SK-MEL-5 (cell line): ENCODE measurements around the gene CNPY1. TPM values are rescaled to one million over a fixed set of nuclear protein-coding genes. Genes with fewer than 3 reads are reported as not detected.
"Not testable (repeated sequence)": the region's sequence is repeated elsewhere in the genome, so short reads cannot be mapped to it uniquely, and the experiment has no call there.

ENCODE experiments used
- DNase-seq: peaks from one replicate; pipeline ENCODE4 v3.0.0-alpha.2; 2016; ENCODE audit warnings: low read depth, low spot score
- in situ Hi-C: cut with HindIII; loops from 2 replicates; pipeline ENCODE4 v1.10.0; 2016; ENCODE audit warnings: low sequenced_read_pairs, high pct_unique_total_duplicates, low pct_unique_long_range_greater_than_20kb
- total RNA-seq: library from RNA; depleted of rRNA; stranded (reverse); fragments of >200 nt; shearing (Covaris generic); gene quantifications from 2 replicates; pipeline ENCODE4 v1.2.3, GENCODE V29; 2014

CNPY1 gene
- total RNA-seq, 1 experiment from 2014 or later = not detected

DNA sequence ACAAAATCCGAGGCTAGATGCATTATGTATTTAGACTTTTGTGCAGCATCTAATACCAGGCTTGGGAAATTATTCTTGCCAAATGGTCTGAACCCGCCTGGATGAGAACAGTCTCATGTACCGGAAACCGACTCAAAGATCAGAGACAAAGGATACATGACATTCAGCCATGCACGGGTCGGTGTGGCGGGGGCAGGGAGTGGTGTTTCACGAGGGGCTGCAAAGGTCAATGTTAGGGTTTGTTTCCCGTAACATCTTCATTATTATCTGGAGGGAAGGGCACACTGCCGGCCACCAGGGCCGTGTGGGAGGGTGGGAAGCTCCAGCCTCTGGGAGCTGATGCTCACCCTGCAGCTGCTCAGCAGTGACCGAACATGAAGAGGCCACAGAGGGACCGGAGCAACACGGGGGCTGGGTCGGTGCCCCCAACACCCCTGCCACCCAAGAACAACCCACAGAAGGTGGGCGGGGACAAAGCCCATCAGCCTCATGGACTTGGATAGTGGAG lies 23.1 kb downstream of the CNPY1 start:
- no peak for DNase-seq
- in situ Hi-C loops = no loop called here

DNA sequence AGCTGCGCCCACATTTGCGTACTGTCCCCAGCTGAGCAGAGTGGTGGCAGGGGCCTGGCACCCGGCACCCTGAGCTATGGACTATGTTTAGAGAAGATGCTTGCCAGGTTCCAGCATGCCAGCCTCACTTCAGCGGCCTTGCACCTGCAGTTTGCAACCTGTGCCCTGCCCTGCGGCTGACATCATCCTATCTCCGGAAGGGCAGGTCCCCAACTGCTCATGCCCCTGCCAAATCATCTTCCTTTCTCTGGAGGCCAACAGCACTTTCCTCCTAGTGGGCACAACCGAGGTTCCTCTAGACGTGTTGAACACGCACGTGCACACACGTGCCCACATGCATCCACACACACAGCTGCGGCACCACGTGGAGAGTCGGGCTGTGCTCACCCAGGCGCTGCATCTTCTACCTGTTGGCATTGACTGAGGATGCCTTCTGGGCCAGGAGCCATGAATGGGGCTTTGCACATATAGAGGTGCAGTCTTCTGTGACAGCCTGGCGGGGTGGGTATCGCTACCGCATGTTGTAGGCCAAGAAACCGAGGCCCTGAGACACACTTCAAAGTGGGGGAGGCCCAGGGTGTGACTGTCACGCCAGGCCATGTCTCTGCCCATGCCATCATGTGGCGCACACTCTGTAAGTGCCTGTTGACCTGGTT lies 24.5 kb downstream of the CNPY1 start:
- no peak for DNase-seq
- in situ Hi-C loops = no loop called here

DNA sequence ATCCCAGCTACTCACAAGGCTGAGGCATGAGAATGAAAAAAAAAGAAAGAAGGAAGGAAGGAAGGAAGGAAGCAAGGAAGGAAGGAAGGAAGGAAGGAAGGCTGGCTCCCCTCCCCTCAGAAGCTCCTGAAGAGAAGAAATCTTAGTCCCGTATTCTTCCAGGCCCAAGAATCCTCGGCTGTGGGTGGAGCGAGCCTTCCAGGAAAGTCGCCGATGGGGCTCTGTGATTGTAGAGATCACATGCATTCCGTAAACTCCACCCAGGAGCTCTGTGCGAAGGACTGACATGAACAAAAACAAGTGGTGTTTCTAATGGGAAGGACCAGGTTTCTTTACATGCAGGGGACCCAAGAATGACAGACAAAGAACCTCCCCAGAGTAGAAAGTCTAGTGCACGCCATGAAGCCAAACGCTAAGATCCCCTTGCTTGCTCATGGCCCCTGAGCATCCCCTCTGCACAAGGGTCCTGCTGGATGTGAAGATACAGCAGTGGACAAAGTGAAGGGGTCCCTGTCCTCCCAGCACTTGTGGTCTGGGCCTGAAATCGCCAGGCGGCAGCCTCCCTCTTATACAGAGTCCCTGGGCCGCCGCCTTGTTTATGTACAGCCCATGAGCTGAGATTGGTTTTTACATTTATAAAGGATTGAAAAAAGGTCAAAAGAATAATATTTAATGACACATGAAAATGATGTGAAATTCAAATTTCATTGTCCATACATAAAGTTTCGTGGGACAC lies 25.2 kb downstream of the CNPY1 start:
- in situ Hi-C loops = no loop called here

DNA sequence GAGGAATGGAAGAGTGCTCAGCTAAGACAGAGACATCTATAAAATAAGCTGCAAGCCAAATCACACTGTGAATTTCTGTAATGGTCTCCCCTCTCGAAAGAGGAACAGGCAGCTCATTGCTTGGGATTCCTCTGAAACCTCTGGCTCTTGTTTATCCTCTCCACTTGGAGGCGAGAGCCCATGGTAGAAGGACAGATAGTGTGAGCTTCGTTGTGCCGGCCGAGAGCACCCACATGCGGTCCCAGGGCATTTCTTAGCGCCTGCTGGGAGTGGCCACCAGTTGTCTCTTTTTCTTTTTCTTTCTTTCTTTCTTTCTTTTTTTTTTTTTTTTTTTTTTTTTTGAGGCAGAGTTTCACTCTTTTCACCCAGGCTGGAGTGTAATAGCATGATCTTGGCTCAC lies 26.2 kb downstream of the CNPY1 start:
- in situ Hi-C loops = no loop called here
- DNase-seq = no peak

More for the DNA sequence above, 25.2 kb downstream of the CNPY1 start:
- DNase-seq = no peak

DNA sequence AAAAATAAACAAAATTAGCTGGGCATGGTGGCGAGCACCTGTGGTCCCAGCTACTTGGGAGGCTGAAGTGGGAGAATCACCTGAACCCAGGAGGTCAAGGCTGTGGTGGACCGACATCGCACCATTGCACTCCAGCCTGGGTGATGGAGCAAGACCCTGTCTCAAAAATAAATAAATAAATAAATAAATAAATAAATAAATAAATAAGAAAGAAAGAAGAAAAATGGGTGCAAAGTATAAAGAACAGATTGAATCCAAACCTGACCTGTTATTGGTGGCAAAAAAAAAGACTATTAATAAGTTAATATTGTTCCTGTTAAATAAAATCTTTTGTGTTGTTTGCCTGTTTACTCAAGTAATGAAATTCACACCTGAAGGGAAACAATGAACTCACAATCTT lies 27.0 kb downstream of the CNPY1 start:
- DNase-seq, in situ Hi-C loops: not testable (repeated sequence)

DNA sequence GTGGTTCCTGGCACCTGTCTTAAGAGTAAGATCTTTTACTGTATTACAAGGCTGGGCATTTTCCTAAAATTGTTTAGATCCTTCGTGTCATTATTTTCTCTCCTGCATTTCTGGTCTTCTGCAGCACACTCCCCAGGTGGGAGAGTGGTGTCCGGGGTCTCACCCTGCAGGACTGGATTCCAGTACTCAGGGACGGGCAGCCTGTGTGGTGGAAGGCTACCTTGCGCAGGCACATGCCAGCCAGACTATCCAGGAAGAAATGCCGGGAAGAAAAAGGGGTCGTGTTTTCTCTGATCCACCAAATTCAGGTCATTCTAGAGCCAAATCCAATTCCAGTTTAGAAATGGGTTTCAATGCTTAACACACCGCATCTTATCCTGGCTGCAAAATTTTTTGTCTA lies 27.7 kb downstream of the CNPY1 start:
- in situ Hi-C loops = no loop called here
- DNase-seq = no peak

DNA sequence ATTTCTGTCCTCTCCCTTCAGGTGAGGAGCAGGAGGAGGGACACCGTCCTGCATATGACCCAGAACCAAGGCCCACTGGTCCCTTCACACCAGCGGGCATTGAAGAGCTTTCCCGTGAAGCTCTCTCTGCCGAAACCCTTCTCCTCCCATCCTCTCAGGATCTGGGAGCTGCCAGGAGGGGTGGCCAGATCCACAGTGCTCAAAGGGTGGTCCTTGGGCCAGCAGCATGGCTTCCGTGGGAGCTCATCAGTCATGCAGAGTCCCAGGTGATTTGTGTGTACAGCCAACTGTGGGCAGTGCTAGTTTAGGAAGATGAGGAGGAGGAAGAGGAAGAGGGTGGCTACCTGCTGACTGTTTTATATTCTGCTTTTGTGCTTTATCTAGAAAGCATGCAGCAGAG lies 28.4 kb downstream of the CNPY1 start:
- no peak for DNase-seq
- in situ Hi-C loops = no loop called here

DNA sequence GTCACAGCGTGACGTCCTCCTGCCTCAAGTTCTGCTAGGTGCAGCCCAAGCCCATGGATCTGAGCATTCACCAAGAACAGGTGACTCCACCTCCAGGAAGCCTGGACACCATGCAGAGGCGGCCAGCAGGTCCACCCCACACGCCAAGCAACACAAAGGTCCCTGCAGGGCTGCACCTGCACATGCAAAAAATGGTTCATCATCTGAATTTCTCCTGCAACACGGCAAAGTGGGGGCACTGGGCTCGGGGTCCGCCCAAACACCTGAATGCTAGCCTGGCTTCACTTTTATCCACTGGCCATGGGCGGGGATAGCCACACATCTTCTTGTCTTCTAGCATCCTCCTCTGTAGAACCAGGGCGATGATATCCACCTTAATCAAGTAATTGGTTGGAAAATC lies 28.9 kb downstream of the CNPY1 start:
- DNase-seq = no peak
- in situ Hi-C loops = no loop called here

DNA sequence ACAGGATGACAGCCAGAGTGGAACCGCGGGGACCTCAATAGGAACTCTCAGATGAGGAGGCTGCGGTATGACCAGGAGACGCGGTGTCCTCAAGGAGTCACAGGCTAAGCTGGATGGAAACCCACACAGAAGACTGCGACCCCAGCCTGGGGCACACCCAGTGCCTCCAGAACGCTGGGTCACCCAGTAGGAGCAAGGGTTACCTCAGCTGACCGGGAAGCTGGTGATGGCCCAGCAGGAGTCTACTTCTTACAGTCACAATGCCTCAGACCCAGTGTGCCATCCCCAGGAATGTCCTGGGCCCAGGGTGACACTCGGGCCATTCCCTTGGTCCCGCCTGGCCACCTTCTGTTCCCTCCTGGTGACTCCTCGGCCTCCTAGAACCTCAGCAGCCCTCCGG lies 29.9 kb downstream of the CNPY1 start:
- in situ Hi-C loops = no loop called here
- no peak for DNase-seq

DNA sequence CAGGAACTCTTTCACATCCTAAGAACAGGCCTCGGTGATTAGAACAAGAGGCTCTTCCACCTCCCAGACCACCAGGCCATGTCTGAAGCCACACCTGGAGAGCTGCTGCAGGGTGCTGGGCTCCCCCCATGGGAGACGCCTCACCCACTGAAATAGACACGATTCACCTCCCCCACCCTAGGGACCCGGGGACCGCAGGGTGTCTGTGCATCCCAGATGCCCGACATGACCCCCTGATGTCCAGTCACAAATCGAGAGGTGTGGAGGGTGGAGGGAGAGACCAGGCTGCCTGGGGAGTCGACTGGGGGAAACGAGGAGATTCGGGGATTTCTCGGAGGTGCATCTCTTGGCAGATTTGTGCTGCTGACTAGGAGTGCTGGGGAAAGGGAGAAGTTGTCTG lies 31.0 kb downstream of the CNPY1 start:
- in situ Hi-C loops = no loop called here
- no peak for DNase-seq

DNA sequence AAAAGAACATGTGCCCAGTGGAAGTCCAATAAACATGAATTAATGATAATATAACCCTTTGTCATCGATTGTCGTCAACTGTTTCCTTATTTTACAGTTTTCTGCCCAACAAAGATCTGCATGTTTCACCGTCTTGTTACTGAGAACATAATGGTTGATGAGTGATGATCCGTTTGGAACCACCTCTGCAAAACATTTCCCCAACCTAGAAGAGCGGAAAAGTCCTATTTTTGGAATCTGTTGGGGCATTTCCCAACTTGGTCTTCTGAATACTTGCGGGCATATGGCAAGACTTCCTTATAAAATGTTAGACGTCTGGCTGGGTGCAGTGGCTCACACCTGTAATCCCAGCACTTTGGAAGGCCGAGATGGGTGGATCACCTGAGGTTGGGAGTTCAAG lies 32.1 kb downstream of the CNPY1 start:
- in situ Hi-C loops = no loop called here
- no peak for DNase-seq

DNA sequence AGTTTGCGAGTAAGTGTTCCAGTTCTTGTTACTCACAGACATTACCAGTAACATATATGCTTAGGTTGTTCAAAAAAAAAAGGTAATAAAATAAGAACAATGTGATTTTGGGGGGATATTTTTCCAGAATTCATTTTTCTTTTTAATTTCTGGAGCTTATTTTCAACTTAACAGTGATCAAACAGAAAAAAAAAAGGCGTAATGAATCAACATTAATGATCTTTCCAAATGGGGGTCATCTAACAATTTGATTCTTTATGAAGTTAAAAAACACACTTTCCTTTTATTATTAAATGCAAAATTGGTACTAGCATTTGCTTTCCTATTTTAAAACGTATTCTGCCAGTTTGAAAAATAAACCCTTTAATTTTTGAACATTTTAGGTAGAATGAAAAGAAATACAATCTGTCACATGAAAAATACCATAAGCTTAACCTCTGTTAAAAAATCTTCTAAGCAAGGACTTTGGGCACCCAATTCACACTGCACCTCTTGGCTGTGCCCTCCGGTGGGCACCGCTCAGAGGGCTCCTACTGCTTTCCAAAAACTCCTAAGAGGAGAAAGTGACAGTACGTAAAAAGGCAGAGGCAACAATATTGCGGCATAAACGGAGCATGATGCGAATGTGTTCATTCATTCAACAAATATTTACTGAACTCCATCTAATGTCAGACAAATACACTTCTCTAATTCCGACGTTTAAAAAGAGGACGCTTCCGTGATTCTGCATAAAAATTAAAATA lies 32.6 kb downstream of the CNPY1 start:
- no peak for DNase-seq
- in situ Hi-C loops = no loop called here

DNA sequence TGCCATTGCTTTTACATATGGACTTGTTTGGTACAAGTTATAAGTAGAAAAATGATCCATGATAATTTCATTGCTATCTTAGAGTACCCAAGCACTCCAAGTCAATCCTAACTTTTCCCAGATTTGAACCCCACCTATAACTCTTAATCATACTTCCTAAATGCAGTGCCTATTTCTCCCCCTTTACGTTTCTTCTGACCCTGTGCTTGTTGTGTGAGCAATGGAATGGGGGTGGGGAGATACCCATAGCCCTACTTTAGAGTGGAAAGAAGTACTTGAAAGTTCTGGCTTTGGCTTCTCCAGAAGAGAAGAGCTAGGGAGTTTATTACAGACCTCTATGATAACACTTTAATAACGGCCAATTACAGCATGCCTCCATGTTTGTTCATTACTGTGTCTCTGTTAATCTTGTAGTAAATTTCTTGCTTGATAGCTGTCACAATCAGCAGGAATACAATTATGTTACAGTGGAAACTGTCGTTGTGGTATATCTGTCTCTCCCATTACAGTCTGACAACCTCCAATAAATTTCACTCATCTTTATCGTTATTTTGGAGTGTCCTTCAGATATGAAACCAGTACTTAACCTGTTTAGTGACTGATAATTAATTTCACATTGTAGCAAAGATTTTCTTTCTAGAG lies 34.0 kb downstream of the CNPY1 start:
- in situ Hi-C loops = no loop called here
- no peak for DNase-seq

DNA sequence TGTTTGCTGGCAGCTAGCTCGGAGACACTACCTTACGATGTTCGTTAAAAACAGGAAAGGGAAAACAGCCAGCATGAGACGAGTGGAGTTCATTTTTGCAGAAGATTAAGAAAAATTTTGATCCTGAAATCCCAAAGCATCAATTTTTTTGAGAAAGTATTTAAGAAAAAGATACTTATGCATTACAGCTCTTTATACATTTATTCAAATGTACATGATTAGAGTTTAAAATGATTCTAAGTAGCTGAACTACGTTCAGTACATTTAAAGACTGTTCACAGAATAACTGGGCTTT lies 34.7 kb downstream of the CNPY1 start:
- in situ Hi-C loops = no loop called here
- no peak for DNase-seq

DNA sequence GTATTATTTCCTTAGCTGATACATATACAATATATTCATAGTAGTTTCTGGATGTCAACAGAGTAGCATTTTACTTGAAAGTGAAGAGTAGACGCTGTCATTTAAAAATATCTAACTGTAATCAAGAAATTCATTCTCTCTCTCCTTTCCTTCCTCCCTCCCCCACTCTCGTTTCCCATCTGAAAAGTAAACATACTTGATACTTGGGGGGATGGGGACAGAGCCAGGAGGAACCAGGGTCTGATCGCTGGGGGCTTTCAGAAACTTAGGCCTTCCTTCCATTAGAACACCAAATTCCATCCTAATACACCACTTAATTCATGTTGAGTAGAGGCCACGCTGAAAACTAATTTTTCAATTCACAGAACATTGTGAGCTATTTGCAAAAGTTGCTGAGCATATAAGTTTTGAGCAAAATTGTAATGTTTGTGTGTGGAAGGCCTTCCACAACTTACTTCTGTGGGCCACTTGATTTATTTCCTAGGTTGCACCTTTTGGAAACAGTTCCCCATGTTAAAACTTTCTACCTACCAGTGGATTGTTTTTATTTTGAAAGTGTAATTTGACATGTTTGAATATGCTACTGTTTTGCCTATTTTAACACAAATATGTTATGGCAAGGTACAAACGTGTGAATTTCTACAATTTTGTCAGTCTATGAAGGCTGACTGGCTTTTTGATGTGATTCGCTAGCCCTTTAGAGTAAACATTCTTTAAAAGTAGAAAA lies 35.2 kb downstream of the CNPY1 start:
- in situ Hi-C loops = no loop called here
- no peak for DNase-seq

DNA sequence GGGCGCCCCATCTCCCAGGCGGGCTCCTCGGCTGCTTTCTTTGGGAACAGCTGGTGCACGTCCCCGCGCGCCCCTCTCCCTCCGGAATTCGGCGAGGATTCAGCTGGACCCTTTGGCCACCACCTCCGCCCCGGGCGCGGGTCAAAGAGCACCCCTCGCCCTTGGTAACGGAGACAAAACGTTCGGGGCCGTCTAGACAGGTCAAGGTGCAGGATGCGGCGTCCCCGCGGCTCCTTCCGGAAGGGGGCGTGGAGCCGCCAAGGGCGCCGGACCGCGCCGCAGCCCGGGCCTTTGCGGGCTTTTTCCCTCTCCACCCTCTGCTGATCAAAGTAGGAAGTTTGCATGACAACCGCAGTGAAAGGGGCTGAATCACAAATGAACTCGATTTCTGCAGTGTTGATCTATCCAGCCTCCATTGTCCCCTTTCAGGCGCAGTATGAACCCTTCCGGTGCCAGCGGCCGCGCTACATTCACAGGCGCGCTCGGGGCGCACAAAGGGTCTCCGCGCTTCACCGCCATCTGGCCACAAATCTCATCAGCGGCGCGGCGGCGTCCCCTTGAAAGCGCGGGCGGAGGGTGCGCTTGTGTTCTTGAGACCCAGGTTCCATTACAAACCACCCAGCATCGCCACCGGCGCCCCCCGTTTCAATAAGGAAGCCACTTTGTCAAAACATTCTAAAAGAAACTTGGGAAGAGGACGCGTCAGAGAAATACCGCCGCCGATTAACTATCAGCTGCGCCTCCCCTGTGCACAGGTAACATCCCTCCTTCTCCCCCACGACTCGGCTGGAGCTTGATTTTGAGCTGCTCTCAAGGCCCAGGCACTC lies 36.4 kb downstream of the CNPY1 start:
- no peak for DNase-seq
- in situ Hi-C loops = no loop called here

DNA sequence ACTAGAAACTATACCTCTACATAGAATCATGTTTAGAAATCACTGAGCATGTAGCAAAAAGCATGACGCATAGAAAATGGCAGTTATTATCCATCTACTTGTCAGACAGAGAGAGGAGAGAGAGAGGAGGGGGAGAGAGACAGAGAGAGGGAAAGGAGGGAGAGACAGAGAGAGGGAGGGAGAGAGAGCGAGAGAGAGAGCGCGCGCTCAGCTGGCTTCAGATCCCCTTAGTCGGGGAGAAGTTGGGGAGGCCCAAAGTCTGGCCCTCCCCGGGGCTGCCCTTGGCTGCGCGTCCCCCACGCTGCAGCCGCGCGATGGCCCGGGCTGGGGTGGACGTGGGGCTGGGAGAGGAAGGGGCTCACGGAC lies 37.0 kb downstream of the CNPY1 start:
- in situ Hi-C loops = no loop called here
- no peak for DNase-seq
